Hepatic stellate cell (primary cell): ENCODE results near the gene AGR2.
"Not testable (repeated sequence)": the region's sequence is repeated elsewhere in the genome, so short reads cannot be mapped to it uniquely, and the experiment has no call there.

Experiments
- DNase-seq: peaks from one replicate; pipeline ENCODE4 v3.0.0; 2011; ENCODE audit warnings: low spot score

AGR2 gene

GRCh38 chr7:16804674-16805439, at the start of gene AGR2:
Gene AGR2, minus strand, starts transcription at chr7:16804999. Its CDS starts 3,203 bp downstream, at chr7:16801796.
- no peak for DNase-seq

DNA sequence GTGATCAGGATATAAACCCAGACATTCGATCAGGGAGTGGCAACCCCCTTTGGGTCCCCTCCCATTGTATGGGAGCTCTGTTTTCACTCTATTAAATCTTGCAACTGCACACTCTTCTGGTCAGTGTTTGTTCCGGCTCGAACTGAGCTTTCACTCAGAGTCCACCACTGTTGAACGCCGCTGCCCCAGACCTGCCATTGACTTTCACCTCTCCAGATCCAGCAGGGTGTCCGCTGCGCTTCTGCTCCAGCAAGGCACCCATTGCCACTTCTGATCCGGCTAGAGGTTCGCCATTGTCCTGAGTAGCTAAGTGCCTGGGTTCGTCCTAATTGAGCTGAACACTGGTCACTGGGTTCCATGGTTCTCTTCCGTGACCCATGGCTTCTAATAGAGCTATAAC, 48.4 kb upstream of the AGR2 start:
- DNase-seq, result not testable (repeated sequence)

GRCh38 chr7:16851829-16852228, 47.0 kb upstream of the AGR2 start:
- no peak for DNase-seq

GRCh38 chr7:16850614-16851466, 46.0 kb upstream of the AGR2 start:
- no peak for DNase-seq

DNA sequence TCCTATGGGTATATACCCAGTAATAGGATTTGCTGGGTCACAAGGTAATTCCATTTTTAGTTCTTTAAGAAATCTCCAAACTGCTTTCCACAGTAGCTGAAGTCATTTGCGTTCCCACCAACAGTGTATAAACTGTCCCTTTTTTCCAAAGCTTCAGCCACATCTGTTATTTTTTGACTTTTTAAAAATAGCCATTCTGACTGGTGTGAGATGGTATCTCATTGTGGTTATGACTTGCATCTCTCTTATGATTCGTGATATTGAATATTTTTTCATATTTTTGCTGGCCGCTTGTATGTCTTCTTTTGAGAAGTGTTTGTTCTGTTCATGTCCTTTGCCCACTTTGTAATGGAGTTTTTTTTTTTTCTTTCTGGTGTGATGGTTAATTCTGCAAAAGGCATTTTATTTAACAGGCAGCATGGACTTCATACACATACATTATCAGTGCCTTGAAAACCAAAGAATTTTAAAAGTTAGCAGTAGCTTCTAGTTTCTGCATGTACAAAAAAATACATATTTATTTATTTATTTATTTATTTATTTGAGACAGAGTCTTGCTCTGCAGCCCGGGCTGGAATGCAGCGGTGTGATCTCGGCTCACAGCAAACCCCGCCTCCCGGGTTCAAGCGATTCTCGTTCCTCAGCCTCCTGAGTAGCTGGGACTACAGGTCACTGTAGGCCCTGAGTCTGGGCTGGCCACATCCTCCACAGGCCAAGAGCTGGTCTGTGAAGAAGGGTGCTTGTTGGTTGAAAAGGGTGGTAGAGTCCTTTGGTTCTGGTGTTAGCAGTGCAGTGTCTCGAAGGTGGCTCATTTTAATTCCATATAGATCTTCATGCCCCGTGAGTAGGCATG, 44.7 kb upstream of the AGR2 start:
- DNase-seq, result no peak

DNA sequence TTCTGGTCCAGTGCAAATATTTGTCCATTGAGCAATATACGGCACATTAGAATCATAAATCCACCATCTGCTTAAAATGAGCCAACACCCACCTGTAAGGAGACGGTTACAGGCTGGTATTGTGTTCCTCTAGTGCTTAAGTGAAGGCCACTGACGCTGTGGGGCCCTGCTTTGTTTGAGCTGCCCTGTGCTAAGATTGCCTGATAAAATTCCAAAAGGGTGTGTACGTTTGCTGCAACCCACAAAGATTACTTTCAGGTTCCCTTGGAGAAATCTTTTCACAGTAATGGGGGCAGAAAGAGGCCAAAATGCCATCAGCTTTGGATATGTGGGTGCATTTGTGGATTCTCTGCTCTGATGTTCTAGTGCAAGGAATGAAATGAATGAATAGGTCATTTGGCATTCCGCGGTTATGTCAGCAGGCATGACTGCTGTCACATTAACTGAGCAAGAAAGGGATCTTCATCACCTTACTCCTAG, 42.6 kb upstream of the AGR2 start:
- DNase-seq, result no peak

GRCh38 chr7:16846601-16847165, 41.9 kb upstream of the AGR2 start:
- no peak for DNase-seq

DNA sequence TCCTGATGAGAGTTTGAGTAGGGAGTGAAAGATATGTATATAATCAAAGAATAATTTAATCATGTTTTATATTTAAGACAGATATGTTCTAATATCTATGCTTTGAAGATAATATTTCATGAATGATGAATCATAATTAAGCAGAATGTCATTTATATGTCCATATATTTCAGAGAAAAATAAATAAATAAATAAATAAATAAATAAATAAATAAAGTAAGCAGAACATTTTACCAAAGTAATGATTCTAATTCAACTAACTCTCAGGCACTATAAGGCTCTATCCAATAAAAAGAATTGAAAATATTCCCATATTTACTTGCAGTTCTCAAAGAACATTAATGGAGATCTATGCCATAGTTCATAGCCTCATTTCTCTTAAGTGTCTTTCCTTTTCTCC, 40.9 kb upstream of the AGR2 start:
- DNase-seq, result no peak

- no peak for DNase-seq
Observed at GRCh38 chr7:16841681-16842080, 36.9 kb upstream of the AGR2 start.

DNA sequence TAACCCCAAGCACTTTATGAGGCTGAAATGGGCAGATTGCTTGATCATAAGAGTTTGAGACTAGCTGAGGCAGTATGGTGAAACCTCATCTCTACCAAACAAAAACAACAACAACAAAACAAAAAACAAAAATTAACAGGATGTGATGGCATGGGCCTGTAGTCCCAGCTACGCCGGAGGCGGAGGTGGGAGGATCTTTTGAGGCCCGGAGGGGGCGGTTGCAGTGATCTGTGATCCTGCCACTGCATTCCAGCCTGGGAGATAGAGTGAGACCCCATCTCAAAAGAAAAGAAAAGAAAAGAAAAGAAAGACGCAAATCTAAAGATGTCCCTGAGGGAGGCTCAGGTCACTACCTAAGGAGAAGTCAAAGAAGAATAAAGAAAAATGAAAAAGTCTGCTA, 35.3 kb upstream of the AGR2 start:
- no peak for DNase-seq

DNA sequence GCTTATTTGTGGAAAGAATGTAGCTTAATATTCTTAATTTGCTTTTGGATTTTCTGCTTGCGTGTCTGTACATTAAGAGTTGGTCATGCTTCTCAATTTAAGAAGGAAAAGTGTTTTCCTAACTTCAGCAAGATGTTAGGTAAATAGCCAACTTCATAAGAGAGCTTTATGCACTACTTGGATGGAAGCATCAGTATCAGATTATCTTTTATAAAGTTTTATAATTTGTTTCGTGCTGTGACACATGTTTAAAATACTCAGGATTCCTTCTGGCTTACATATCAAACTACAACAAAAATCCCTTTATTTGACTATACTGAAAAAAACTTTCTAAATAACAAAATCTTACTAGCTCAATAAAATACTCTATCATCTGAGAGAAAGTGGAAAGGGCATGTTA, 34.8 kb upstream of the AGR2 start:
- no peak for DNase-seq

- no peak for DNase-seq
Observed at GRCh38 chr7:16838891-16839290, 34.1 kb upstream of the AGR2 start.

GRCh38 chr7:16838386-16838785, 33.6 kb upstream of the AGR2 start:
- DNase-seq, result no peak

GRCh38 chr7:16836481-16836880, 31.7 kb upstream of the AGR2 start:
- DNase-seq, result no peak

- DNase-seq, result no peak
Observed at GRCh38 chr7:16833373-16833772, 28.6 kb upstream of the AGR2 start.

DNA sequence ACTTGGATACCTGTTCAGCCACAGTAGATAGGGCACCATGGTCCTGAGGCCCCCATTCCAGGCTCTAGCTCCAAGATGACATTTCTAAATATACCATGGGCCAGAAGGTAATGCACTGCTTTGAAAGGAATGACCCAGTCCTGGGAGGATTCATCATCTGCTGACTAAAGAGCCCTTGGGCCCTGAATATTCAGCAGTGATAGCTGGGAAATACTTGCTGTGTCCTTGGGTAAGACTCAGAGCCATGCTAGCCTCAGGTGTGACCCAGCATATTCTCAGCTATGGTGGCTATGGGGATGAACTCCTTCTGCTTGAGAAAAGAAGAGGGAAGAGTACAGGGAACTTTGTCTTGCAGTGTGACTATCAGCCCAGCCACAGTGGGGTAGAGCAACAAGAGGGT, 21.3 kb upstream of the AGR2 start:
- DNase-seq, result no peak

DNA sequence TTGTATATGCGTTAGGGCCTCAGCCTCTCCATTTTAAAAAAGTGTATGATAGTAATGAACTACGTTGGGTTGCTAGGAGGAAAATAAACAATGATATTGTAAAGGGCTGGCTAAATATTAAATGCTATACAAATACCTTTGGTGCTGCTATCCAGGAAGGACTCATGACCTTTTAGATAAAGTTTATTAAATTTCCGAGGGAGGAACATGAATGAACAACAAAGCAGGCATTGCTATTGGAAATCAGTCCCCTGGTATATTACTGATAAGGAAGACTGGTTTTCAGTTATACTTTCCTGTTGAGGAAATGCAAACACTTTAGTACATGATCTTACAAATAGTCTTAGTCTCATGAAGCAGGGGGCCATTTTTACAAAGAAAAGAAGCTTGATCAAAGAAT, 17.2 kb upstream of the AGR2 start:
- DNase-seq, result no peak

DNA sequence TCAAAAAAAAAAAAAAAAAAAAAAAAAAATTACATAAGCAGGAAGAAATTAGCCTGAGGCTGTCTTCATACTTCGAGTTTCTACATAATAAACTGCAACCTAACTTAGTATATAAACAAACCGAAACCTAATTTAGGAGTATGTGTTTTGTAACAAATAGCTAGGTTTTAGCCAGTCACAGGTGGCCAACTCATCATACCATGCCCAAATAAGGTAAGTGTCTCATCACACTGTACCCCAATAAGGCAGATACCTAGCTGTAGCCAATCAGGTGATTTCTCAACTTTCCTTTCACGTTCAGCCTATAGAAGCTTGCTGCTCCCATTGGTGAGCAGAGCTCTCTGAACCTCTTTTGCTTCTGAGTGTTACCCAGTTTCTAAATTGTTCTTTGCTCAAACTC, 13.9 kb upstream of the AGR2 start:
- DNase-seq, result no peak

DNA sequence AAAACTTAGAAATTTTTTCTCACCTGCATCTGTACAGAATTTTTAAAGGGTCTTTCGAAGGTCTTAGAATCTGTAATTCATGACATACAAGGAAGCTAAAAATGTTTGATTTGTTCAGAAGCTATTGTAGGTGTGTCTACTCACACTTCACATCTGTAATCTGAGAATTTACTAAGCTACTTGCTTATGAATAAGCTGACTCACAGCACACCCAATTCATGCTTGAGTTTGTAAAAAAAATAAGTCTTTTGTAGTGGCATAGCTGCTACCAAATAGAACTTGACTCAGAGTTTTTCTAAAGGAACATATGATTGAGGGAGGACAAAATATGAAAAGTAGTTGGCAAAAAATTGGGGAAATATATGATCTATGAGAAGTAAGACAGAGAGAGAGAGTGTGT, 12.7 kb upstream of the AGR2 start:
- no peak for DNase-seq

- DNase-seq, result no peak
Observed at GRCh38 chr7:16816824-16817223, 12.0 kb upstream of the AGR2 start.

DNA sequence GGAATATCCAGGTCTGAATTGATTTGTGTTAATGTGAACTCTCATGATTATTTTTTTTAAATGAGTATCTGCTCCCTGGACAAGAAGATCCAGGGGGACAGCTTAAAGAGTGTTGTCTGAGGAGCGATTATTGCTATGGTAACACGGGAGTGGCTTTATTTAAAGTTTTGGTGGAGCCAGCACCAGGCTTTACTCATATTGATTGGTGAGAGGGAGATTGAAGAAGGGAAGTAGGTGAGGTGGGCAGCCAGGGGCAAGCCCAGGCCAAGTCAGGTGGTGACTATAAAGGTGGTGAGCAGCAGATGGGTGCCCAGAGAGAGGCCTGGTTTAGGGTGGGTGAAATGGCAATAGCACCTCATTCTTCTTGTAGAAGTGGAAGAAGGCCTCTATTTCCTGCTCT, 10.2 kb upstream of the AGR2 start:
- DNase-seq, result no peak

GRCh38 chr7:16813232-16813616, 8.4 kb upstream of the AGR2 start:
- no peak for DNase-seq
